K562 (cell line): ENCODE measurements around the gene CPNE9. TPM values are rescaled to one million over a fixed set of nuclear protein-coding genes. Genes with fewer than 3 reads are reported as not detected.

Experiments used
- ARID1B ChIP-seq: fragments of 450-650 bp; IDR thresholded peaks from 2 replicates; pipeline ENCODE4 v1.6.1; 2016; ENCODE audit warnings: antibody characterized with exemption, mild to moderate bottlenecking, inconsistent platforms
- DIDO1 ChIP-seq: fragments of 450-650 bp; IDR thresholded peaks from 2 replicates; pipeline ENCODE4 v1.6.1; 2016; ENCODE audit warnings: low read depth, missing biosample characterization, missing genetic modification characterization
- DMBX1 ChIP-seq: fragments of 250-450 bp; sonication (Bioruptor Pico); IDR thresholded peaks from 2 replicates; pipeline ENCODE4 v1.8.0; 2022; ENCODE audit warnings: inconsistent platforms, mild to moderate bottlenecking, moderate library complexity, borderline replicate concordance
- ELF4 ChIP-seq: fragments of 450-650 bp; formaldehyde crosslinking; IDR thresholded peaks from 2 replicates; pipeline ENCODE4 v1.4.0; 2022; ENCODE audit warnings: missing genetic modification characterization
- ERF ChIP-seq: fragments of 450-650 bp; formaldehyde crosslinking; IDR thresholded peaks from 2 replicates; pipeline ENCODE4 v1.4.0; 2020; ENCODE audit warnings: mild to moderate bottlenecking, mixed read lengths
- KLF13 ChIP-seq: fragments of 450-650 bp; IDR thresholded peaks from 2 replicates; pipeline ENCODE4 v1.6.1; 2016; ENCODE audit warnings: missing genetic modification characterization, low read depth, mild to moderate bottlenecking, missing compliant biosample characterization, moderate library complexity, borderline replicate concordance
- MAZ ChIP-seq, 2 experiments: fragments of 450-650 bp in 1 of 2; sonication (generic) in 1 of 2; formaldehyde crosslinking; IDR thresholded peaks in 1 of 2; conservative IDR thresholded peaks in 1 of 2; 2 replicates each; pipeline versions ENCODE4 v1.4.0 to v1.5.0; 2020; ENCODE audit warnings: mild to moderate bottlenecking in 1 of 2, missing genetic modification reagents in 1 of 2
- PCBP1 ChIP-seq: fragments of 200-400 bp; formaldehyde crosslinking; IDR thresholded peaks from 2 replicates; pipeline ENCODE4 v1.6.1; 2018; ENCODE audit warnings: mild to moderate bottlenecking, low read depth, low read length; ENCODE audit not compliant: poor library complexity, severe bottlenecking
- PHF21A ChIP-seq: fragments of 450-650 bp; IDR thresholded peaks from 2 replicates; pipeline ENCODE4 v1.6.1; 2017; ENCODE audit warnings: low read depth, borderline replicate concordance
- POLR3A ChIP-seq: IDR thresholded peaks from 2 replicates; pipeline ENCODE4 v1.6.1; 2011; ENCODE audit warnings: borderline replicate concordance, mild to moderate bottlenecking, moderate library complexity; ENCODE audit not compliant: insufficient read length, insufficient read depth; ENCODE audit errors: extremely low read depth
- RBM17 ChIP-seq: fragments of 200-400 bp; formaldehyde crosslinking; IDR thresholded peaks from 2 replicates; pipeline ENCODE4 v1.6.1; 2017; ENCODE audit warnings: low read depth, mild to moderate bottlenecking, low read length, borderline replicate concordance
- STAG1 ChIP-seq: sonication (generic); formaldehyde crosslinking; IDR thresholded peaks from 2 replicates; pipeline ENCODE4 v1.5.0; 2020; ENCODE audit warnings: missing genetic modification reagents, borderline replicate concordance
- TAF7 ChIP-seq: fragments of 450-650 bp; IDR thresholded peaks from 2 replicates; pipeline ENCODE4 v1.6.1; 2016; ENCODE audit warnings: missing genetic modification characterization, missing compliant biosample characterization
- THRAP3 ChIP-seq: fragments of 450-650 bp; IDR thresholded peaks from 2 replicates; pipeline ENCODE4 v1.6.1; 2016; ENCODE audit warnings: mild to moderate bottlenecking, inconsistent platforms, borderline replicate concordance
- TRIM28 ChIP-seq: fragments of 450-650 bp; IDR thresholded peaks from 2 replicates; pipeline ENCODE4 v1.6.1; 2017
- TSC22D4 ChIP-seq: fragments of 450-650 bp; IDR thresholded peaks from 2 replicates; pipeline ENCODE4 v1.6.1; 2016; ENCODE audit warnings: missing genetic modification characterization, missing biosample characterization, control low read depth
- ZEB2 ChIP-seq: fragments of 450-650 bp; IDR thresholded peaks from 2 replicates; pipeline ENCODE4 v1.6.1; 2016
- ZNF224 ChIP-seq: sonication (generic); formaldehyde crosslinking; IDR thresholded peaks from 2 replicates; pipeline ENCODE4 v1.8.0; 2022; ENCODE audit warnings: mild to moderate bottlenecking, missing genetic modification reagents
- ZNF584 ChIP-seq: fragments of 200-800 bp; sonication (Bioruptor generic); IDR thresholded peaks from 2 replicates; pipeline ENCODE4 v1.6.1; 2016; ENCODE audit warnings: low read depth, mild to moderate bottlenecking, missing genetic modification characterization, missing compliant biosample characterization
- ZNF592 ChIP-seq: fragments of 450-650 bp; IDR thresholded peaks from 2 replicates; pipeline ENCODE4 v1.6.1; 2017; ENCODE audit warnings: antibody characterized with exemption, mild to moderate bottlenecking
- ZNF707 ChIP-seq: fragments of 250-450 bp; sonication (Bioruptor Pico); conservative IDR thresholded peaks from 2 replicates; pipeline ENCODE4 v1.8.0; 2022; ENCODE audit warnings: inconsistent platforms, mild to moderate bottlenecking, moderate library complexity
- ZNF780A ChIP-seq: fragments of 250-450 bp; sonication (Bioruptor Pico); IDR thresholded peaks from 2 replicates; pipeline ENCODE4 v1.5.0; 2021; ENCODE audit warnings: mild to moderate bottlenecking
- polyA plus RNA-seq, 8 experiments: library from polyadenylated mRNA; depleted of rRNA in 4 of 8; stranded (reverse) in 5 of 8; unstranded in 3 of 8; fragments of >200 nt; fragmentation: Nextera tagmentation in 2 of 8; fragmentation: Illumina TruSeq in 1 of 8; extraction: Ambion mirVana in 2 of 8; extraction: Trizol in 1 of 8; gene quantifications; 2 replicates each; pipeline versions ENCODE4 v1.2.1 to v1.2.3, GENCODE V29; 2011 to 2014; ENCODE audit warnings: inconsistent platforms in 1 of 8, missing spikeins in 1 of 8
- total RNA-seq, 7 experiments: library from RNA; depleted of rRNA in 6 of 7; stranded (reverse); fragments of >200 nt in 6 of 7; fragmentation: Illumina TruSeq in 2 of 7; extraction: Trizol in 2 of 7; gene quantifications; 2 replicates each; pipeline versions ENCODE4 v1.2.1 to v1.2.3, GENCODE V29; 2011 to 2021; ENCODE audit warnings: low replicate concordance in 1 of 7
- TF ChIP-seq, protein P1 (sequence below): fragments of 250-450 bp; sonication (Bioruptor Pico); IDR thresholded peaks from 2 replicates; pipeline ENCODE4 v1.5.0; 2020; ENCODE audit warnings: mild to moderate bottlenecking

Gene CPNE9
- total and polyA plus RNA-seq, 9 of the 15 experiments (the other 6 are each of a cell fraction or from before 2014, with no cell fraction given): 0.22 to 0.56 (median 0.29) TPM; not detected in 3

- TF ChIP-seq ZNF592 (0 out of 2 replicates have a peak, but pooled peaks have one; percentile 21), ZNF780A (CRISPR knock-in tag) (no peak), PCBP1 (no peak), PHF21A (no peak), TRIM28 (no peak), ZNF584 (CRISPR knock-in tag) (no peak), THRAP3 (no peak), MAZ (CRISPR knock-in tag; conservative IDR thresholded peaks at IDR 0.05 in 1 of 2, IDR thresholded peaks at IDR 0.05 in 1 of 2) (no peak), ZEB2 (no peak), ARID1B (no peak), KLF13 (no peak), STAG1 (CRISPR knock-in tag) (no peak), DIDO1 (0 out of 2 replicates have a peak, but pooled peaks have one; percentile 16), ZNF224 (no peak), ERF (peak; percentile 61; the same call in 1 of the 2 replicates), RBM17 (no peak), TAF7 (tag) (no peak), TSC22D4 (tag) (no peak), ZNF707 (CRISPR knock-in tag) (no peak), DMBX1 (CRISPR knock-in tag) (0 out of 2 replicates have a peak, but pooled peaks have one; percentile 40), POLR3A (no peak), ELF4 (CRISPR knock-in tag) (0 out of 2 replicates have a peak, but pooled peaks have one; percentile 22)
- TF ChIP-seq, protein P1, sequence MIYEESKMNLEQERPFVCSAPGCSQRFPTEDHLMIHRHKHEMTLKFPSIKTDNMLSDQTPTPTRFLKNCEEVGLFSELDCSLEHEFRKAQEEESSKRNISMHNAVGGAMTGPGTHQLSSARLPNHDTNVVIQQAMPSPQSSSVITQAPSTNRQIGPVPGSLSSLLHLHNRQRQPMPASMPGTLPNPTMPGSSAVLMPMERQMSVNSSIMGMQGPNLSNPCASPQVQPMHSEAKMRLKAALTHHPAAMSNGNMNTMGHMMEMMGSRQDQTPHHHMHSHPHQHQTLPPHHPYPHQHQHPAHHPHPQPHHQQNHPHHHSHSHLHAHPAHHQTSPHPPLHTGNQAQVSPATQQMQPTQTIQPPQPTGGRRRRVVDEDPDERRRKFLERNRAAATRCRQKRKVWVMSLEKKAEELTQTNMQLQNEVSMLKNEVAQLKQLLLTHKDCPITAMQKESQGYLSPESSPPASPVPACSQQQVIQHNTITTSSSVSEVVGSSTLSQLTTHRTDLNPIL (CRISPR knock-in tag): 0 out of 2 replicates have a peak, but pooled peaks have one; percentile 26
These were observed 45.6 kb downstream of the CPNE9 start (continued) for GRCh38 chr3:9749296-9749644.
